Measurements from ENCODE around the gene EIF5. TPM values are rescaled to one million over a fixed set of nuclear protein-coding genes. Genes with fewer than 3 reads are reported as not detected.

The EIF5 gene
- total and polyA plus RNA-seq, 2 of the 8 experiments (the other 6 are each of a cell fraction or from before 2014, with no cell fraction given): 179 to 323 TPM

DNA sequence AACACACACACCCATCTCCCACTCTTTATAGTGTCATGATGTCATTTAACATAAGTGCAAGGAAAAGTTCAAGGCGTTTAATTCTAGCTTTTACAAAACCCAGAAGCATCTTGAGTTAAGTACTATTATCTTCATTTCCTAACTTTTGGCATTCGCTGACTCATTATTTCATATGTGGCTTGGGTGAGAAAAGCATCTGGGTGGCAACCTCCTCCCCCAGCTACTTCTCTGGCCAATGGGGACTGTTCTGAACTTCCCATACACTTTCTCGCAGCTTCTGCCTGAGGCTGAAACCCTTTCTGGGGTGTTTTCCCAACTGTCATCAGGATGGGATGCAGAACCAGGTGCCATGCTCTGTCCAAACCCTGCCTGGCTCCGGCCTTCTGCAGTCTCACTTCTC, 48.3 kb downstream of the EIF5 start:
- no peak overlapping the region for H2BK20ac ChIP-seq (ENCODE audit: low read length)
- 86% methylated on average over 4 of the region's 4 CpGs; no CpG with 5 or more reads in 1 of the 2 experiments for WGBS, 2 experiments (ENCODE audit: extremely low coverage in 1 of 2, insufficient coverage in 1 of 2, insufficient read length in 1 of 2, insufficient replicate concordance in 2 of 2, low coverage in 1 of 2, low lambda C conversion rate in 2 of 2, missing lambda C conversion rate in 1 of 2)
- ChIA-PET CTCF (ENCODE audit: partially characterized antibody) (interaction anchor here (1.0 to 2.3 kb wide), 2 partner anchors 8 to 11 kb away, joined by 5 to 15 read pairs; no protein-coding TSS in a partner anchor), POLR2A (ENCODE audit: partially characterized antibody) (interaction anchor here (1.1 to 1.5 kb wide), 2 partner anchors 38 to 47 kb away, joined by 4 to 12 read pairs; partner anchors contain the start of gene EIF5)
- peaks cover 12 to 18% of the 10 kb centered on the region in 2 experiments for H3K79me2 ChIP-seq (ENCODE audit: control insufficient read depth in 1 of 2, insufficient read depth in 2 of 2, low read length in 2 of 2)
- H3K27me3 ChIP-seq (replicated peaks in 1 of 4; ENCODE audit: control insufficient read depth in 3 of 4, extremely low read depth in 1 of 4, insufficient read depth in 3 of 4, low read length in 3 of 4): peaks cover 0 to 10% (median 5%) of the 10 kb centered on the region in 4 experiments; a peak in 3 of 7 replicates
- no peak overlapping the region for H3K23ac ChIP-seq (ENCODE audit: insufficient read length)
- H4K91ac ChIP-seq (replicated peaks; ENCODE audit: insufficient read length, low read length): no peak overlapping the region
- H3K4me2 ChIP-seq (ENCODE audit: insufficient read depth in 1 of 2, low read depth in 2 of 2, low read length in 2 of 2): no peak overlapping the region
- no peak overlapping the region for H3K14ac ChIP-seq (ENCODE audit: insufficient read length)
- no peak overlapping the region for H3K4ac ChIP-seq (replicated peaks; ENCODE audit: insufficient read length, low read depth, low read length)
- no peaks in the 10 kb centered on the region for H3K9me3 ChIP-seq (ENCODE audit: insufficient read depth in 2 of 2, low read depth in 1 of 2, low read length in 1 of 2)
- no peak for DNase-seq (ENCODE audit: low read depth in 1 of 2, low spot score in 2 of 2)
- H2BK5ac ChIP-seq (ENCODE audit: low read depth, low read length): peak overlapping the region; percentile 44; the same call in 1 of the 2 replicates
- no peak overlapping the region for H2AK5ac ChIP-seq (ENCODE audit: low read depth, low read length)
- peaks cover 6 to 12% of the 10 kb centered on the region in 2 experiments for H4K20me1 ChIP-seq (replicated peaks in 1 of 2; ENCODE audit: control insufficient read depth in 1 of 2, insufficient read depth in 2 of 2, low read length in 2 of 2)
- peaks cover 14% of the 10 kb centered on the region for H3K23me2 ChIP-seq (ENCODE audit: low read depth, low read length)
- H3K4me3 ChIP-seq (ENCODE audit: extremely low read depth in 1 of 4, insufficient read depth in 2 of 4, low read depth in 3 of 4, low read length in 4 of 4): no peak overlapping the region
- H3K79me1 ChIP-seq (ENCODE audit: low read depth, low read length): no peaks in the 10 kb centered on the region
- no peak overlapping the region for H2BK12ac ChIP-seq (ENCODE audit: low read depth, low read length)
- no peak overlapping the region for H3K27ac ChIP-seq (ENCODE audit: low read depth, low read length)
- peaks cover 0 to 8% (median 4%) of the 10 kb centered on the region in 4 experiments; a peak in 5 of 7 replicates for H3K4me1 ChIP-seq (replicated peaks in 1 of 4; ENCODE audit: control insufficient read depth in 3 of 4, insufficient read depth in 4 of 4, low read length in 3 of 4)
- no peak overlapping the region for H3K9ac ChIP-seq (replicated peaks in 1 of 4; ENCODE audit: extremely low read depth in 1 of 4, low read depth in 3 of 4, low read length in 3 of 4)
- no peak overlapping the region for H3K18ac ChIP-seq (ENCODE audit: extremely low read depth, low read length)
- H2AFZ ChIP-seq (ENCODE audit: low read length): no peak overlapping the region
- no peak overlapping the region for H2BK15ac ChIP-seq (ENCODE audit: low read length)
- H2BK120ac ChIP-seq (replicated peaks; ENCODE audit: low read depth, low read length): no peak overlapping the region
- H3K56ac ChIP-seq (replicated peaks; ENCODE audit: insufficient read length, low read depth, low read length): no peak overlapping the region
- no peak overlapping the region for H4K5ac ChIP-seq (ENCODE audit: insufficient read length, low read depth, low read length)
- no peak overlapping the region for H4K8ac ChIP-seq (ENCODE audit: extremely low read depth, insufficient read depth, low read length)
- H3K36me3 ChIP-seq (ENCODE audit: control insufficient read depth in 2 of 4, insufficient read depth in 4 of 4, low read length in 3 of 4): no peaks in the 10 kb centered on the region
- FAIRE-seq: no peak
- no peak for TF ChIP-seq TCF12 (IDR thresholded peaks at IDR 0.05; ENCODE audit: low read depth, low read length)
- no peak for TF ChIP-seq BACH1 (IDR thresholded peaks at IDR 0.05; ENCODE audit: low read length)
- TF ChIP-seq CREB1 (IDR thresholded peaks at IDR 0.05): no peak
- TF ChIP-seq HDAC2 (IDR thresholded peaks at IDR 0.05; ENCODE audit: borderline replicate concordance in 1 of 2, low read depth in 2 of 2, low read length in 2 of 2): no peak
- no peak for TF ChIP-seq SP1 (IDR thresholded peaks at IDR 0.05; ENCODE audit: low read depth, low read length)
- TF ChIP-seq TBP (IDR thresholded peaks at IDR 0.05; ENCODE audit: low read depth, low read length): no peak
- TF ChIP-seq SAP30 (IDR thresholded peaks at IDR 0.05; ENCODE audit: insufficient read depth, insufficient replicate concordance, low read length): no peak
- TF ChIP-seq, protein P1, sequence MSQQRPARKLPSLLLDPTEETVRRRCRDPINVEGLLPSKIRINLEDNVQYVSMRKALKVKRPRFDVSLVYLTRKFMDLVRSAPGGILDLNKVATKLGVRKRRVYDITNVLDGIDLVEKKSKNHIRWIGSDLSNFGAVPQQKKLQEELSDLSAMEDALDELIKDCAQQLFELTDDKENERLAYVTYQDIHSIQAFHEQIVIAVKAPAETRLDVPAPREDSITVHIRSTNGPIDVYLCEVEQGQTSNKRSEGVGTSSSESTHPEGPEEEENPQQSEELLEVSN (IDR thresholded peaks at IDR 0.05): no peak
- no peak for TF ChIP-seq RXRA (IDR thresholded peaks at IDR 0.05; ENCODE audit: insufficient read depth, low read depth, low read length)
- TF ChIP-seq, protein P2, sequence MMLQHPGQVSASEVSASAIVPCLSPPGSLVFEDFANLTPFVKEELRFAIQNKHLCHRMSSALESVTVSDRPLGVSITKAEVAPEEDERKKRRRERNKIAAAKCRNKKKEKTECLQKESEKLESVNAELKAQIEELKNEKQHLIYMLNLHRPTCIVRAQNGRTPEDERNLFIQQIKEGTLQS (IDR thresholded peaks at IDR 0.05; ENCODE audit: insufficient read depth, low read depth, low read length): no peak
- TF ChIP-seq EZH2 (IDR thresholded peaks at IDR 0.05; ENCODE audit: low read depth, low read length, severe bottlenecking): no peak
- TF ChIP-seq KDM4A (IDR thresholded peaks at IDR 0.05; ENCODE audit: low read depth, low read length, severe bottlenecking): no peak
